Measurements from ENCODE around the gene SOCS4.

GRCh38 chr14:54981698-54982097 lies 45.3 kb upstream of the SOCS4 start:
- TF ChIP-seq POLR2AphosphoS5 (IDR thresholded peaks at IDR 0.05; ENCODE audit: low read depth, low read length) (no peak), TAF1 (IDR thresholded peaks at IDR 0.05; ENCODE audit: borderline replicate concordance, insufficient read depth, low read length) (no peak), FOXP2 (optimal IDR thresholded peaks at IDR 0.05; ENCODE audit: borderline replicate concordance, extremely low read depth, extremely low read length, insufficient read depth) (no peak), REST (IDR thresholded peaks at IDR 0.05; ENCODE audit: insufficient read depth in 1 of 2, low read depth in 2 of 2, low read length in 2 of 2) (no peak)

All from PFSK-1 (cell line).